NB4 (cell line): ENCODE measurements around the gene PEAK1.
A peak's percentile ranks its signal among the peaks of the same experiment; 100 is the strongest.

ENCODE experiments used
- DNase-seq: peaks from one replicate; pipeline ENCODE4 v3.0.0; 2010; ENCODE audit warnings: low read depth
- H3K4me3 ChIP-seq: one replicate; pipeline ENCODE4 v1.5.1; 2011; ENCODE audit warnings: mild to moderate bottlenecking, low read depth, low read length, moderate library complexity
- CTCF ChIP-seq: IDR thresholded peaks from one replicate; pipeline ENCODE4 v1.5.1; 2012; ENCODE audit warnings: low read depth, low read length
- MAX ChIP-seq: IDR thresholded peaks from 2 replicates; pipeline ENCODE4 v1.6.1; 2011; ENCODE audit warnings: low read depth, low read length
- MYC ChIP-seq: IDR thresholded peaks from 2 replicates; pipeline ENCODE4 v1.6.1; 2011; ENCODE audit warnings: low read depth, low read length
- POLR2A ChIP-seq: IDR thresholded peaks from 2 replicates; pipeline ENCODE4 v1.6.1; 2011; ENCODE audit warnings: mild to moderate bottlenecking; ENCODE audit not compliant: insufficient read length; ENCODE audit errors: extremely low read depth

Gene PEAK1

GRCh38 chr15:77421370-77421700 is 1.4 kb upstream of the PEAK1 start:
- peak; percentile 57 for DNase-seq
- TF ChIP-seq MYC (no peak), CTCF (no peak), MAX (no peak), POLR2A (no peak)
- H3K4me3 ChIP-seq: peak overlapping the region; percentile 91

DNA sequence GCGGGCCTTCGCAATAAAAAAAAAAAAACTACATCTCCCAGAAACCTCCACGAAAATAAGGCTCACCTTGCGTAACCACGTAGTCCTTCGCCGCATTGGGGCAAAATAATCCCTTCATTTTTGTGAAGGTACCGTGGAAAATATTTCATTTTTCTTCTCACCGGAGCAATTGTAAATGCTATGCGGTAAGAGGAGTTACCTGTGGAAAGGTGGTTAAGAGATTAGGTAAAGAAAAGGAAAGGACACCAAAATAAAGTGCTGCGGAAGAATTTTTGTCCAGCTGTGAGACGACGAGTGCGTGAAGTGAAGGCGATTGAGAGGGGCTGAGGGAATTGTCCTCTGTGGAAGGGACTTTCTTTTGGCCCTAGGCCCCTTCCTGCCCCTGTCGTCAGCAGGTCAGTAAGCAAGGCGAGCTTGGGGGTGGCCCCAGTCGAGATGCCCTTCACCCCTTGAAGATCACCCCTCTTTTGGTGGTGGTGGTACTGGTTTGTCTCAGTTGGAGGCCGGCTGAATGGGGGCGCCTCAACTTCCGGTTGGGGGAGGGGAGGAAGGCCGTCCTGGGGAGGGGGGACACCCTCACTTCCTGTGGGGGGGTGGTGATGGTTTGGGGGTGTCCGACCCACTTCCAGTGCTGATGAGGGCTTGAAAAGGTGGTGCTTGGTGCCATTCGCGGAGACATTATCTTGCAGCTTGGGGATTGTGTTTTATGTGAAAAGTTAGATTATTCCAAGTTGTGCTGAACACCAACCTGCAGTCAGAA is 886 bp upstream of the PEAK1 start, which contains the start of gene HMG20A:
TSS of gene HMG20A (plus strand) at position 279 of the 760 bp plus-strand sequence. CDS start 37,520 bp downstream, outside the sequence.
- H3K4me3 ChIP-seq: peak within 1 kb of the TSS; percentile 91
- TF ChIP-seq CTCF: no peak
- peak; percentile 72 for TF ChIP-seq MYC
- TF ChIP-seq MAX: peak; percentile 62
- peak; percentile 55 for TF ChIP-seq POLR2A
- peak; percentile 87 for DNase-seq

GRCh38 chr15:77418966-77419835 is 703 bp downstream of the PEAK1 start:
- TF ChIP-seq CTCF (peak; percentile 15), MYC (no peak), MAX (peak; percentile 36; the same call in 1 of the 2 replicates)
- peak overlapping the region; percentile 75 for H3K4me3 ChIP-seq
- DNase-seq: peak; percentile 62

DNA sequence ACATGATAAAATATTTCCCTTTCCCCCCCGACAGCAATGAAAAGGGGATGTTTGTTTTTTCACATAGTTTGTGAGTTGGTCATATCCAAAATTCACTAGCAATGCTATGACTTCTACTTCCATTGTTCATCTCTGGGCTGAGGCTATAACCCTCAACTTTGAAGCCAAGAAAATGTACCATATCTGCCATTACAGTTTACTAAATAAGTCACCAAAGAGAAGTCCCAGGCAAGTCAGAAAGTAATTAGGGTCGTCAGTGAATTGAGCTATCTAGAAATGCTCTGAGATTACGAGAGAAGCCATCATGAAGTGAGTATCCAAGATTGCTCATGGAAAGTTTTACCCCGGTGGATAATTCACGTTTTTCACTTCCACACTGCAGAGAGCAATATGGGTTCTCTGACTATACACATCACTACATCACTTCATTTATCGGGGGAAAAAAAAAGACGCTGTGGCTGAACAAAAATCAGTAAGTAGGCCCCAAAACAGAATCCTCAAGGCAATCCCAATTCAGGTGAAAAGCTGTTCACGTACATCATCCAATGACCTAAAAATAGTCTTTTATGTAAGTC is 1.4 kb downstream of the PEAK1 start:
- no peak for TF ChIP-seq CTCF
- TF ChIP-seq MYC: no peak
- no peak for TF ChIP-seq MAX
- peak overlapping the region; percentile 75 for H3K4me3 ChIP-seq
- peak; percentile 9 for DNase-seq

DNA sequence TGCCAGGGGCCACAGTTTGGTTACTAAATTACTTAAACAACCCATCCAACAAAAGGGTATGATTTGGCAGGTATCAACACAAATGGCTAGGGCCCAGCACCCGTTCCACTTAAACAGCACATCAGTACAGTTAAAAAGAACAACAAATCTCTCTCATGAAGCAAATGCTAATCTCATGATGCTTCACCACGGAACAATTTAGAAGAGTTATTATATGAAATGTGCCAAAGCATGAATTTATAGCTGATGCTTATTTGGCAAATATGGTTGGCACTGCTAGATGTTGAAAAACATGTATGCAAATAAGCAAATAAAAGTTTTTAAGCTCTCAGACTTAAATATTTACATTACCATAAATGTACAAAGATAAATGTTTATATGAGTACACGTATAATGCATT is 2.3 kb downstream of the PEAK1 start:
- H3K4me3 ChIP-seq: no peak overlapping the region
- TF ChIP-seq POLR2A: no peak
- no peak for TF ChIP-seq MYC
- TF ChIP-seq CTCF: no peak
- TF ChIP-seq MAX: no peak
- DNase-seq: no peak
